Measurements from ENCODE around the gene RGL2. TPM values are rescaled to one million over a fixed set of nuclear protein-coding genes. Genes with fewer than 3 reads are reported as not detected.

RGL2 gene
- total and polyA plus RNA-seq, 2 of the 13 experiments (the other 11 are each of a cell fraction or from before 2014, with no cell fraction given) = 22.9 to 47.4 TPM

DNA sequence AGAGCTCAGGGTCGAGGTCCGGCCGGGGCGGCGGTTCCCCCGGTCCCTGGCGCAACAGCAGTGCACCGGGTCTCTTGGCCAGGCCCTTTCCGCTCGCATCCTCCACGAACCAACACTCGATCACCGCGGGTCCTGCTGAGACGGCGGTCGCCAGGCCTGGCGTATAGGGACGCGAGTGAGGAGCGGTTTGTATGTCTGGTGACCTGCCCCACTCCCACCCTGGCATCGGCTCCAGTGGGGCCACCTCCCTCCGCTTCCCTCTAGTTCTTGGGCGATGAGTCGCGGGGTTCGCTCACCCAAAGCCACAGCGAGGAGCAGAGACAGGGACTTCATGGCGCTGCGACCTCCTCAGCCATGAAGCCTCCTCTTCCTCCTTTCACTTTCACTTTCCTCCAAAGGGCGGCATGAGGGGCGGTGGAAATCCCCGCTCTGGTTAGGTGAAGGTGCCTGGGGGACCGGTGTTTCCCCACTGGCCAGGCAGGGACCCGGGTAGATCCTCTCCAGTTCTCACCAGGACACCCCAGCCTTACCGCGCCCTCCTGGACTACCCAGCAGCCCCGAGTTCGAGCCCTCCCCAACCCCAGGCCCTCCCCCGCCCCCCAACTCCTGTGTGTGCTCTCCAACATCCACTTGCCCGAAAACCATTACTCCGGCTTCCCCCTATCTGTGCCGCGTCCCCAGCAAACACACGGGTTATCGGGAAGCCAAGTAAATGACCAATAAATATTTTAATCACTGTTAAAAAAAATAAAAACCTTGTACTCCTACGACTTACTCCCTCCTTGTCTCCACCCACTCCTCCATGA lies 15.2 kb upstream of the RGL2 start, which contains the start of gene TAPBP (continued):
- peak; percentile 36; the same call in 1 of the 2 replicates for TF ChIP-seq ZBTB7A (CRISPR knock-in tag; IDR thresholded peaks at IDR 0.05)
- TF ChIP-seq ZNF205 (CRISPR knock-in tag; IDR thresholded peaks at IDR 0.05) = no peak
- TF ChIP-seq, protein P1, sequence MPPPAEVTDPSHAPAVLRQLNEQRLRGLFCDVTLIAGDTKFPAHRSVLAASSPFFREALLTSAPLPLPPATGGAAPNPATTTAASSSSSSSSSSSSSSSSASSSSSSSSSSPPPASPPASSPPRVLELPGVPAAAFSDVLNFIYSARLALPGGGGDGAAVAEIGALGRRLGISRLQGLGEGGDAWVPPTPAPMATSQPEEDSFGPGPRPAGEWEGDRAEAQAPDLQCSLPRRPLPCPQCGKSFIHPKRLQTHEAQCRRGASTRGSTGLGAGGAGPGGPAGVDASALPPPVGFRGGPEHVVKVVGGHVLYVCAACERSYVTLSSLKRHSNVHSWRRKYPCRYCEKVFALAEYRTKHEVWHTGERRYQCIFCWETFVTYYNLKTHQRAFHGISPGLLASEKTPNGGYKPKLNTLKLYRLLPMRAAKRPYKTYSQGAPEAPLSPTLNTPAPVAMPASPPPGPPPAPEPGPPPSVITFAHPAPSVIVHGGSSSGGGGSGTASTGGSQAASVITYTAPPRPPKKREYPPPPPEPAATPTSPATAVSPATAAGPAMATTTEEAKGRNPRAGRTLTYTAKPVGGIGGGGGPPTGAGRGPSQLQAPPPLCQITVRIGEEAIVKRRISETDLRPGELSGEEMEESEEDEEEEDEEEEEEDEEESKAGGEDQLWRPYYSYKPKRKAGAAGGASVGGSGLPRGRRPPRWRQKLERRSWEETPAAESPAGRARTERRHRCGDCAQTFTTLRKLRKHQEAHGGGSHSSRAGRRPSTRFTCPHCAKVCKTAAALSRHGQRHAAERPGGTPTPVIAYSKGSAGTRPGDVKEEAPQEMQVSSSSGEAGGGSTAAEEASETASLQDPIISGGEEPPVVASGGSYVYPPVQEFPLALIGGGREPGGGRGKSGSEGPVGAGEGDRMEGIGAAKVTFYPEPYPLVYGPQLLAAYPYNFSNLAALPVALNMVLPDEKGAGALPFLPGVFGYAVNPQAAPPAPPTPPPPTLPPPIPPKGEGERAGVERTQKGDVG (CRISPR knock-in tag; IDR thresholded peaks at IDR 0.05; ENCODE audit: borderline replicate concordance) = 0 out of 2 replicates have a peak, but pooled peaks have one; percentile 29
- peak; percentile 56; the same call in 1 of the 2 replicates for TF ChIP-seq ZNF816 (CRISPR knock-in tag; IDR thresholded peaks at IDR 0.05; ENCODE audit: borderline replicate concordance)
- TF ChIP-seq, protein P2, sequence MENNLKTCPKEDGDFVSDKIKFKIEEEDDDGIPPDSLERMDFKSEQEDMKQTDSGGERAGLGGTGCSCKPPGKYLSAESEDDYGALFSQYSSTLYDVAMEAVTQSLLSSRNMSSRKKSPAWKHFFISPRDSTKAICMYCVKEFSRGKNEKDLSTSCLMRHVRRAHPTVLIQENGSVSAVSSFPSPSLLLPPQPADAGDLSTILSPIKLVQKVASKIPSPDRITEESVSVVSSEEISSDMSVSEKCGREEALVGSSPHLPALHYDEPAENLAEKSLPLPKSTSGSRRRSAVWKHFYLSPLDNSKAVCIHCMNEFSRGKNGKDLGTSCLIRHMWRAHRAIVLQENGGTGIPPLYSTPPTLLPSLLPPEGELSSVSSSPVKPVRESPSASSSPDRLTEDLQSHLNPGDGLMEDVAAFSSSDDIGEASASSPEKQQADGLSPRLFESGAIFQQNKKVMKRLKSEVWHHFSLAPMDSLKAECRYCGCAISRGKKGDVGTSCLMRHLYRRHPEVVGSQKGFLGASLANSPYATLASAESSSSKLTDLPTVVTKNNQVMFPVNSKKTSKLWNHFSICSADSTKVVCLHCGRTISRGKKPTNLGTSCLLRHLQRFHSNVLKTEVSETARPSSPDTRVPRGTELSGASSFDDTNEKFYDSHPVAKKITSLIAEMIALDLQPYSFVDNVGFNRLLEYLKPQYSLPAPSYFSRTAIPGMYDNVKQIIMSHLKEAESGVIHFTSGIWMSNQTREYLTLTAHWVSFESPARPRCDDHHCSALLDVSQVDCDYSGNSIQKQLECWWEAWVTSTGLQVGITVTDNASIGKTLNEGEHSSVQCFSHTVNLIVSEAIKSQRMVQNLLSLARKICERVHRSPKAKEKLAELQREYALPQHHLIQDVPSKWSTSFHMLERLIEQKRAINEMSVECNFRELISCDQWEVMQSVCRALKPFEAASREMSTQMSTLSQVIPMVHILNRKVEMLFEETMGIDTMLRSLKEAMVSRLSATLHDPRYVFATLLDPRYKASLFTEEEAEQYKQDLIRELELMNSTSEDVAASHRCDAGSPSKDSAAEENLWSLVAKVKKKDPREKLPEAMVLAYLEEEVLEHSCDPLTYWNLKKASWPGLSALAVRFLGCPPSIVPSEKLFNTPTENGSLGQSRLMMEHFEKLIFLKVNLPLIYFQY (CRISPR knock-in tag; IDR thresholded peaks at IDR 0.05; ENCODE audit: borderline replicate concordance) = no peak
- TF ChIP-seq ZNF777 (CRISPR knock-in tag; IDR thresholded peaks at IDR 0.05) = peak; percentile 40; the same call in 1 of the 2 replicates
- TF ChIP-seq, protein P3, sequence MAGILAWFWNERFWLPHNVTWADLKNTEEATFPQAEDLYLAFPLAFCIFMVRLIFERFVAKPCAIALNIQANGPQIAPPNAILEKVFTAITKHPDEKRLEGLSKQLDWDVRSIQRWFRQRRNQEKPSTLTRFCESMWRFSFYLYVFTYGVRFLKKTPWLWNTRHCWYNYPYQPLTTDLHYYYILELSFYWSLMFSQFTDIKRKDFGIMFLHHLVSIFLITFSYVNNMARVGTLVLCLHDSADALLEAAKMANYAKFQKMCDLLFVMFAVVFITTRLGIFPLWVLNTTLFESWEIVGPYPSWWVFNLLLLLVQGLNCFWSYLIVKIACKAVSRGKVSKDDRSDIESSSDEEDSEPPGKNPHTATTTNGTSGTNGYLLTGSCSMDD (CRISPR knock-in tag; IDR thresholded peaks at IDR 0.05) = 0 out of 2 replicates have a peak, but pooled peaks have one; percentile 48
- TF ChIP-seq, protein P4, sequence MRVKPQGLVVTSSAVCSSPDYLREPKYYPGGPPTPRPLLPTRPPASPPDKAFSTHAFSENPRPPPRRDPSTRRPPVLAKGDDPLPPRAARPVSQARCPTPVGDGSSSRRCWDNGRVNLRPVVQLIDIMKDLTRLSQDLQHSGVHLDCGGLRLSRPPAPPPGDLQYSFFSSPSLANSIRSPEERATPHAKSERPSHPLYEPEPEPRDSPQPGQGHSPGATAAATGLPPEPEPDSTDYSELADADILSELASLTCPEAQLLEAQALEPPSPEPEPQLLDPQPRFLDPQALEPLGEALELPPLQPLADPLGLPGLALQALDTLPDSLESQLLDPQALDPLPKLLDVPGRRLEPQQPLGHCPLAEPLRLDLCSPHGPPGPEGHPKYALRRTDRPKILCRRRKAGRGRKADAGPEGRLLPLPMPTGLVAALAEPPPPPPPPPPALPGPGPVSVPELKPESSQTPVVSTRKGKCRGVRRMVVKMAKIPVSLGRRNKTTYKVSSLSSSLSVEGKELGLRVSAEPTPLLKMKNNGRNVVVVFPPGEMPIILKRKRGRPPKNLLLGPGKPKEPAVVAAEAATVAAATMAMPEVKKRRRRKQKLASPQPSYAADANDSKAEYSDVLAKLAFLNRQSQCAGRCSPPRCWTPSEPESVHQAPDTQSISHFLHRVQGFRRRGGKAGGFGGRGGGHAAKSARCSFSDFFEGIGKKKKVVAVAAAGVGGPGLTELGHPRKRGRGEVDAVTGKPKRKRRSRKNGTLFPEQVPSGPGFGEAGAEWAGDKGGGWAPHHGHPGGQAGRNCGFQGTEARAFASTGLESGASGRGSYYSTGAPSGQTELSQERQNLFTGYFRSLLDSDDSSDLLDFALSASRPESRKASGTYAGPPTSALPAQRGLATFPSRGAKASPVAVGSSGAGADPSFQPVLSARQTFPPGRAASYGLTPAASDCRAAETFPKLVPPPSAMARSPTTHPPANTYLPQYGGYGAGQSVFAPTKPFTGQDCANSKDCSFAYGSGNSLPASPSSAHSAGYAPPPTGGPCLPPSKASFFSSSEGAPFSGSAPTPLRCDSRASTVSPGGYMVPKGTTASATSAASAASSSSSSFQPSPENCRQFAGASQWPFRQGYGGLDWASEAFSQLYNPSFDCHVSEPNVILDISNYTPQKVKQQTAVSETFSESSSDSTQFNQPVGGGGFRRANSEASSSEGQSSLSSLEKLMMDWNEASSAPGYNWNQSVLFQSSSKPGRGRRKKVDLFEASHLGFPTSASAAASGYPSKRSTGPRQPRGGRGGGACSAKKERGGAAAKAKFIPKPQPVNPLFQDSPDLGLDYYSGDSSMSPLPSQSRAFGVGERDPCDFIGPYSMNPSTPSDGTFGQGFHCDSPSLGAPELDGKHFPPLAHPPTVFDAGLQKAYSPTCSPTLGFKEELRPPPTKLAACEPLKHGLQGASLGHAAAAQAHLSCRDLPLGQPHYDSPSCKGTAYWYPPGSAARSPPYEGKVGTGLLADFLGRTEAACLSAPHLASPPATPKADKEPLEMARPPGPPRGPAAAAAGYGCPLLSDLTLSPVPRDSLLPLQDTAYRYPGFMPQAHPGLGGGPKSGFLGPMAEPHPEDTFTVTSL (CRISPR knock-in tag; IDR thresholded peaks at IDR 0.05; ENCODE audit: borderline replicate concordance) = 0 out of 2 replicates have a peak, but pooled peaks have one; percentile 36
- TF ChIP-seq, protein P5, sequence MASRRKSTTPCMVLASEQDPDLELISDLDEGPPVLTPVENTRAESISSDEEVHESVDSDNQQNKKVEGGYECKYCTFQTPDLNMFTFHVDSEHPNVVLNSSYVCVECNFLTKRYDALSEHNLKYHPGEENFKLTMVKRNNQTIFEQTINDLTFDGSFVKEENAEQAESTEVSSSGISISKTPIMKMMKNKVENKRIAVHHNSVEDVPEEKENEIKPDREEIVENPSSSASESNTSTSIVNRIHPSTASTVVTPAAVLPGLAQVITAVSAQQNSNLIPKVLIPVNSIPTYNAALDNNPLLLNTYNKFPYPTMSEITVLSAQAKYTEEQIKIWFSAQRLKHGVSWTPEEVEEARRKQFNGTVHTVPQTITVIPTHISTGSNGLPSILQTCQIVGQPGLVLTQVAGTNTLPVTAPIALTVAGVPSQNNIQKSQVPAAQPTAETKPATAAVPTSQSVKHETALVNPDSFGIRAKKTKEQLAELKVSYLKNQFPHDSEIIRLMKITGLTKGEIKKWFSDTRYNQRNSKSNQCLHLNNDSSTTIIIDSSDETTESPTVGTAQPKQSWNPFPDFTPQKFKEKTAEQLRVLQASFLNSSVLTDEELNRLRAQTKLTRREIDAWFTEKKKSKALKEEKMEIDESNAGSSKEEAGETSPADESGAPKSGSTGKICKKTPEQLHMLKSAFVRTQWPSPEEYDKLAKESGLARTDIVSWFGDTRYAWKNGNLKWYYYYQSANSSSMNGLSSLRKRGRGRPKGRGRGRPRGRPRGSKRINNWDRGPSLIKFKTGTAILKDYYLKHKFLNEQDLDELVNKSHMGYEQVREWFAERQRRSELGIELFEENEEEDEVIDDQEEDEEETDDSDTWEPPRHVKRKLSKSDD (CRISPR knock-in tag; IDR thresholded peaks at IDR 0.05; ENCODE audit: low read depth) = 0 out of 2 replicates have a peak, but pooled peaks have one; percentile 39

Measured in HepG2 (cell line).